HCT116 (cell line): Measurements from ENCODE around the gene YBEY. TPM values are rescaled to one million over a fixed set of nuclear protein-coding genes. Genes with fewer than 3 reads are reported as not detected.

Source experiments
- ATAC-seq: fragments of 200-7000 bp; cut with Tn5 transposase; 2 replicates; pipeline ENCODE4 v1.9.1; 2020; ENCODE audit warnings: mild to moderate bottlenecking, moderate library complexity
- BruUV-seq: library from RNA; stranded (reverse); fragments of 400-500 nt; replicated peaks from 2 replicates; lab custom pipeline; 2021; lab: Mats Ljungman, UMichigan
- CTCF ChIA-PET: fragments of 300-600 bp; sonication (Branson Sonifier 250); formaldehyde crosslinking; loops from one replicate; lab custom pipeline; 2021; ENCODE audit warnings: antibody characterized with exemption; lab: Charles Lee
- POLR2A ChIA-PET: fragments of 300-600, 350-600 bp; sonication (Branson Sonifier 250); formaldehyde crosslinking; loops from one replicate; lab custom pipeline; 2021; ENCODE audit warnings: antibody characterized with exemption; lab: Charles Lee
- RAD21 ChIA-PET, 2 experiments: fragments of 300-600 bp; sonication (Branson Sonifier 250); formaldehyde crosslinking; loops; one replicate each; lab custom pipeline; 2023; ENCODE audit warnings: low total read pairs in 2 of 2; ENCODE audit not compliant: uncharacterized antibody in 2 of 2, unreplicated experiment in 2 of 2, low non-redundant PET in 1 of 2; lab: Charles Lee
- DNase-seq: peaks from one replicate; pipeline ENCODE4 v3.0.0-alpha.2; 2010; ENCODE audit warnings: low read depth, low spot score
- H2AFZ ChIP-seq: fragments of 200-600 bp; shearing (Covaris generic), sonication (generic); 2 replicates; pipeline ENCODE4 v1.6.1; 2017; ENCODE audit warnings: low read depth, mixed run types, mixed read lengths, antibody characterized with exemption, low read length; ENCODE audit not compliant: poor library complexity, severe bottlenecking
- H3K27ac ChIP-seq: 2 replicates; pipeline ENCODE4 v1.5.1; 2012; ENCODE audit warnings: low read depth, low read length
- H3K27me3 ChIP-seq: fragments of 200-600 bp; sonication (generic); 2 replicates; pipeline ENCODE4 v1.6.1; 2016; ENCODE audit warnings: mixed run types, low read length, mixed read lengths; ENCODE audit not compliant: insufficient read depth
- H3K36me3 ChIP-seq, 2 experiments: fragments of 200-500 bp in 1 of 2; fragments of 200-600 bp in 1 of 2; sonication (Bioruptor generic) in 1 of 2; sonication (generic) in 1 of 2; 2 replicates each; pipeline versions ENCODE4 v1.5.1 to v1.6.1; 2014 to 2016; ENCODE audit warnings: low read length in 2 of 2, inconsistent platforms in 1 of 2, mixed read lengths in 1 of 2, mixed run types in 1 of 2; ENCODE audit not compliant: insufficient read depth in 2 of 2, control insufficient read depth in 1 of 2
- H3K4me1 ChIP-seq, 2 experiments: fragments of 200-600 bp in 1 of 2; sonication (generic) in 1 of 2; 2 replicates each; pipeline versions ENCODE4 v1.5.1 to v1.6.1; 2012 to 2017; ENCODE audit warnings: low read length in 2 of 2, inconsistent platforms in 1 of 2, mild to moderate bottlenecking in 1 of 2, mixed read lengths in 1 of 2, mixed run types in 1 of 2, moderate library complexity in 1 of 2; ENCODE audit not compliant: insufficient read depth in 2 of 2, control insufficient read depth in 1 of 2
- H3K4me2 ChIP-seq: fragments of 200-600 bp; sonication (generic); 2 replicates; pipeline ENCODE4 v1.6.1; 2017; ENCODE audit warnings: mixed run types, low read length, mixed read lengths
- H3K4me3 ChIP-seq, 2 experiments: fragments of 200-600 bp in 1 of 2; sonication (generic) in 1 of 2; replicated peaks in 1 of 2; 2 replicates each; pipeline ENCODE4 v1.5.1; 2011 to 2016; ENCODE audit warnings: low read length in 2 of 2, control low read depth in 1 of 2, low read depth in 1 of 2, mild to moderate bottlenecking in 1 of 2, mixed read lengths in 1 of 2, mixed run types in 1 of 2
- H3K79me2 ChIP-seq: fragments of 200-600 bp; sonication (generic); 2 replicates; pipeline ENCODE4 v1.6.1; 2017; ENCODE audit warnings: mild to moderate bottlenecking, mixed run types, low read length, moderate library complexity, mixed read lengths; ENCODE audit not compliant: insufficient read depth
- H3K9ac ChIP-seq: fragments of 200-600 bp; sonication (generic); 2 replicates; pipeline ENCODE4 v1.6.1; 2016; ENCODE audit warnings: low read length, mixed read lengths
- H3K9me2 ChIP-seq: fragments of 200-600 bp; sonication (generic), shearing (Covaris generic); 2 replicates; pipeline ENCODE4 v1.6.1; 2017; ENCODE audit warnings: mixed run types, mild to moderate bottlenecking, moderate library complexity; ENCODE audit not compliant: insufficient read depth
- H3K9me3 ChIP-seq, 2 experiments: fragments of 200-500 bp in 1 of 2; fragments of 200-600 bp in 1 of 2; sonication (Bioruptor generic) in 1 of 2; sonication (generic) in 1 of 2; 2 replicates each; pipeline ENCODE4 v1.6.1; 2014 to 2017; ENCODE audit warnings: low read length in 2 of 2, mixed read lengths in 2 of 2, inconsistent platforms in 1 of 2, low read depth in 1 of 2, mild to moderate bottlenecking in 1 of 2, mixed run types in 1 of 2, moderate library complexity in 1 of 2; ENCODE audit not compliant: control insufficient read depth in 1 of 2, insufficient read depth in 1 of 2
- H4K20me1 ChIP-seq: fragments of 200-600 bp; sonication (generic), shearing (Covaris generic); 2 replicates; pipeline ENCODE4 v1.6.1; 2017; ENCODE audit warnings: mixed run types, mild to moderate bottlenecking, moderate library complexity; ENCODE audit not compliant: insufficient read depth
- CTCF ChIP-seq, 3 experiments: fragments of 200-600 bp in 1 of 3; sonication (generic) in 1 of 3; IDR thresholded peaks in 2 of 3; conservative IDR thresholded peaks in 1 of 3; 2 replicates each; pipeline ENCODE4 v1.5.1; 2012 to 2017; ENCODE audit warnings: low read depth in 2 of 3, low read length in 2 of 3, antibody characterized with exemption in 1 of 3, borderline replicate concordance in 1 of 3, control low read depth in 1 of 3, mild to moderate bottlenecking in 1 of 3, mixed read lengths in 1 of 3, mixed run types in 1 of 3, moderate library complexity in 1 of 3; ENCODE audit not compliant: insufficient read depth in 1 of 3
- EGR1 ChIP-seq: IDR thresholded peaks from 2 replicates; pipeline ENCODE4 v1.6.1; 2012; ENCODE audit warnings: low read depth
- EZH2 ChIP-seq: fragments of 200-600 bp; sonication (generic); IDR thresholded peaks from 2 replicates; pipeline ENCODE4 v1.6.1; 2017; ENCODE audit warnings: antibody characterized with exemption, mixed run types
- FOSL1 ChIP-seq: IDR thresholded peaks from 2 replicates; pipeline ENCODE4 v1.6.1; 2012; ENCODE audit warnings: low read depth
- SRF ChIP-seq: IDR thresholded peaks from 2 replicates; pipeline ENCODE4 v1.6.1; 2012; ENCODE audit warnings: low read depth
- TCF7L2 ChIP-seq: IDR thresholded peaks from 2 replicates; pipeline ENCODE4 v1.7.0; 2011; ENCODE audit warnings: borderline replicate concordance, inconsistent platforms; ENCODE audit not compliant: insufficient read depth, insufficient read length; ENCODE audit errors: extremely low read depth
- ZFX ChIP-seq: fragments of 450-650 bp; IDR thresholded peaks from 2 replicates; pipeline ENCODE4 v1.6.1; 2017
- intact Hi-C: fragments of 100-400 bp; cut with micrococcal nuclease; formaldehyde crosslinking; loops from 2 replicates; pipeline ENCODE4 v1.10.0; 2022
- total RNA-seq: library from RNA; stranded (reverse); gene quantifications from one replicate; pipeline ENCODE4 v1.2.1, GENCODE V29; 2021; ENCODE audit not compliant: unreplicated experiment
- TF ChIP-seq, protein P1 (sequence below): IDR thresholded peaks from 2 replicates; pipeline ENCODE4 v1.6.1; 2012

YBEY gene
- total RNA-seq, 1 experiment from 2014 or later = 31.5 TPM

DNA sequence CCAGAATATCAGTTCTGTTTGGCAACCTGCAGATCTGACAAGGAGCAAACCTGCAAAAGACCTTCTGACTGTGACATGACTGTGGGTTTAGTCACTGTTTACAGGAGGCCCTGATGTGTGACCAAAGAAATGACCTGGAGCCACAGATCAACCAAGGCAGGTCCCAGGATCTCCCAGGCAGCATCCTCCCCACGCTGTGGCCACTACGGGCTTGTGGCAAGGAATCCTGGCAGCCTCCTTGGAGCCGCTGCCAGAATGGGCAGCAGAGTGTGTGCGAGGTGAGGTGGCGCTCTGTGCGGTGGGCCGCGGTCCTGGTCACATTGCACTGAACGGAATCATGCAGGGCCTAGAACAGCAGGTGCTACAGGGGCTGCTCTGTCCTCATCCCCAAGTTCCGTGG, 16.7 kb upstream of the YBEY start:
- H2AFZ ChIP-seq = no peak overlapping the region
- DNase-seq = no peak
- intact Hi-C loops = no loop called here
- H3K4me2 ChIP-seq = no peak overlapping the region
- H3K79me2 ChIP-seq = peaks cover 9% of the 10 kb centered on the region; the same call in 1 of the 2 replicates
- H3K9me3 ChIP-seq = no peaks in the 10 kb centered on the region
- peaks cover 43 to 75% of the 10 kb centered on the region in 2 experiments for H3K36me3 ChIP-seq
- RAD21 ChIA-PET = no interaction called here
- H3K27ac ChIP-seq = no peak overlapping the region
- TF ChIP-seq ZFX (no peak), EGR1 (no peak), CTCF (IDR thresholded peaks at IDR 0.05 in 2 of 3, conservative IDR thresholded peaks at IDR 0.05 in 1 of 3; ENCODE audit: borderline replicate concordance in 1 of 3, insufficient read depth in 1 of 3, low read depth in 2 of 3, low read length in 2 of 3) (no peak), SRF (no peak), EZH2 (no peak), FOSL1 (no peak)
- TF ChIP-seq, protein P1, sequence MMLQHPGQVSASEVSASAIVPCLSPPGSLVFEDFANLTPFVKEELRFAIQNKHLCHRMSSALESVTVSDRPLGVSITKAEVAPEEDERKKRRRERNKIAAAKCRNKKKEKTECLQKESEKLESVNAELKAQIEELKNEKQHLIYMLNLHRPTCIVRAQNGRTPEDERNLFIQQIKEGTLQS = no peak
- TF ChIP-seq, all 23 proteins: peak for 0
- TSS peak; percentile 17 for BruUV-seq
- Histone ChIP-seq H3K4me1 (no peaks in the 10 kb centered on the region), H3K27me3 (no peaks in the 10 kb centered on the region), H3K9ac (no peak overlapping the region), H3K4me3 (no peak overlapping the region), H4K20me1 (no peaks in the 10 kb centered on the region), H3K9me2 (no peaks in the 10 kb centered on the region)
- ChIA-PET POLR2A (no interaction called here), CTCF (no interaction called here)
- no peak for ATAC-seq

GRCh38 chr21:46273341-46273740, 12.8 kb upstream of the YBEY start:
- H2AFZ ChIP-seq = no peak overlapping the region
- RAD21 ChIA-PET = no interaction called here
- no peak overlapping the region for H3K4me3 ChIP-seq
- BruUV-seq = no TSS peak
- no peaks in the 10 kb centered on the region for H3K9me3 ChIP-seq
- no peak overlapping the region for H3K9ac ChIP-seq
- H3K27me3 ChIP-seq = no peaks in the 10 kb centered on the region
- no peaks in the 10 kb centered on the region for H3K4me1 ChIP-seq
- peaks cover 62 to 72% of the 10 kb centered on the region in 2 experiments for H3K36me3 ChIP-seq
- no peaks in the 10 kb centered on the region for H4K20me1 ChIP-seq
- no peak overlapping the region for H3K27ac ChIP-seq
- no peak overlapping the region for H3K4me2 ChIP-seq
- POLR2A ChIA-PET = no interaction called here
- intact Hi-C loops = no loop called here
- DNase-seq (no peak), ATAC-seq (no peak)
- no peaks in the 10 kb centered on the region for H3K9me2 ChIP-seq
- CTCF ChIA-PET = no interaction called here
- peaks cover 31% of the 10 kb centered on the region for H3K79me2 ChIP-seq
- TF ChIP-seq TCF7L2 = no peak
